Measurements from ENCODE around the gene TTLL3. TPM values are rescaled to one million over a fixed set of nuclear protein-coding genes. Genes with fewer than 3 reads are reported as not detected.
"Not testable (repeated sequence)": the region's sequence is repeated elsewhere in the genome, so short reads cannot be mapped to it uniquely, and the experiment has no call there.

The TTLL3 gene
- total RNA-seq, 2 donors from 2014 or later = 24.1 to 88.0 TPM

- Histone ChIP-seq H3K36me3 (replicated peaks in 1 of 2; ENCODE audit: insufficient read depth in 1 of 2, low read depth in 2 of 2) (no peaks in the 10 kb centered on the region), H3K9me3 (no peaks in the 10 kb centered on the region), H3K27me3 (no peaks in the 10 kb centered on the region), H3K4me1 (peaks cover 20% of the 10 kb centered on the region), H3K27ac (no peak overlapping the region), H3K4me3 (no peak overlapping the region)
- TF ChIP-seq POLR2A (IDR thresholded peaks at IDR 0.05) (no peak), CTCF (IDR thresholded peaks at IDR 0.05) (no peak)
- WGBS, 2 donors = 74 to 83% methylated on average over 5 to 6 of the region's 6 CpGs
- intact Hi-C loops (cut with DNase I) = no loop called here
- no peak for ATAC-seq
- DNase-seq = no peak
Observed at GRCh38 chr3:9846231-9846630, 36.2 kb downstream of the TTLL3 start.

- no peak for DNase-seq
- WGBS, 2 donors = 86 to 92% methylated on average over 5 to 6 of the region's 6 CpGs
- TF ChIP-seq POLR2A (IDR thresholded peaks at IDR 0.05) (no peak), CTCF (IDR thresholded peaks at IDR 0.05) (no peak)
Observed at GRCh38 chr3:9846931-9847488, 36.9 kb downstream of the TTLL3 start.

GRCh38 chr3:9847870-9848269, 37.8 kb downstream of the TTLL3 start:
- peaks cover 15% of the 10 kb centered on the region for H3K4me1 ChIP-seq
- intact Hi-C loops (cut with DNase I); H3K27ac ChIP-seq; DNase-seq; H3K9me3 ChIP-seq; H3K27me3 ChIP-seq; H3K4me3 ChIP-seq; ATAC-seq; H3K36me3 ChIP-seq (replicated peaks in 1 of 2; ENCODE audit: insufficient read depth in 1 of 2, low read depth in 2 of 2): not testable (repeated sequence)
- 32 to 45% methylated on average over 9 of the region's 9 CpGs for WGBS, 2 donors

More at GRCh38 chr3:9846931-9847488, 36.9 kb downstream of the TTLL3 start:
- Histone ChIP-seq H3K36me3 (replicated peaks in 1 of 2; ENCODE audit: insufficient read depth in 1 of 2, low read depth in 2 of 2) (no peaks in the 10 kb centered on the region), H3K27ac (no peak overlapping the region), H3K4me3 (no peak overlapping the region), H3K9me3 (no peaks in the 10 kb centered on the region), H3K4me1 (peaks cover 20% of the 10 kb centered on the region), H3K27me3 (no peaks in the 10 kb centered on the region)
- no peak for ATAC-seq
- intact Hi-C loops (cut with DNase I) = no loop called here

- DNase-seq; H3K4me3 ChIP-seq; H3K27ac ChIP-seq; H3K36me3 ChIP-seq (replicated peaks in 1 of 2; ENCODE audit: insufficient read depth in 1 of 2, low read depth in 2 of 2); H3K27me3 ChIP-seq; ATAC-seq; H3K4me1 ChIP-seq; H3K9me3 ChIP-seq; intact Hi-C loops (cut with DNase I): not testable (repeated sequence)
- peak; percentile 33 to 62 (median 60) for TF ChIP-seq CTCF (IDR thresholded peaks at IDR 0.05)
- 15 to 19% methylated on average over 4 of the region's 4 CpGs for WGBS, 2 donors
Observed at GRCh38 chr3:9848860-9849259, 38.8 kb downstream of the TTLL3 start.

- H3K9me3 ChIP-seq; intact Hi-C loops (cut with DNase I); H3K4me3 ChIP-seq; DNase-seq; H3K36me3 ChIP-seq (replicated peaks in 1 of 2; ENCODE audit: insufficient read depth in 1 of 2, low read depth in 2 of 2); ATAC-seq; H3K27ac ChIP-seq; H3K27me3 ChIP-seq; H3K4me1 ChIP-seq: not testable (repeated sequence)
- WGBS, 2 donors = 64 to 78% methylated on average over 5 to 6 of the region's 6 CpGs
Observed at GRCh38 chr3:9851383-9851782, 41.3 kb downstream of the TTLL3 start.

- H3K27ac ChIP-seq; H3K9me3 ChIP-seq; H3K27me3 ChIP-seq; H3K4me3 ChIP-seq; ATAC-seq; intact Hi-C loops (cut with DNase I); H3K4me1 ChIP-seq; H3K36me3 ChIP-seq (replicated peaks in 1 of 2; ENCODE audit: insufficient read depth in 1 of 2, low read depth in 2 of 2); DNase-seq: not testable (repeated sequence)
- WGBS, 2 donors = 44 to 46% methylated on average over 6 of the region's 6 CpGs
Observed at GRCh38 chr3:9851926-9852325, 41.9 kb downstream of the TTLL3 start.

Measured in body of pancreas (tissue), 4 donors.